GM23338 (cell line): Measurements from ENCODE around the gene UBN1. TPM values are rescaled to one million over a fixed set of nuclear protein-coding genes. Genes with fewer than 3 reads are reported as not detected.

Experiments
- ATAC-seq: fragments of 200-7000 bp; cut with Tn5 transposase; 3 replicates; pipeline ENCODE4 v1.9.1; 2020
- DNase-seq: peaks from one replicate; pipeline ENCODE4 v3.0.0-alpha.2; 2015; ENCODE audit warnings: low spot score
- H2AFZ ChIP-seq: fragments of 200-600 bp; sonication (generic); 2 replicates; pipeline ENCODE4 v1.8.0; 2016; ENCODE audit warnings: antibody characterized with exemption, mild to moderate bottlenecking, moderate library complexity
- H3F3A ChIP-seq: fragments of 200-600 bp; sonication (generic); replicated peaks from 2 replicates; pipeline ENCODE4 v1.8.0; 2017; ENCODE audit warnings: antibody characterized with exemption, mixed run types, low read depth
- H3K27ac ChIP-seq: fragments of 200-600 bp; sonication (generic); 2 replicates; pipeline ENCODE4 v1.6.1; 2016; ENCODE audit warnings: low read depth
- H3K27me3 ChIP-seq: fragments of 200-600 bp; sonication (generic); 2 replicates; pipeline ENCODE4 v1.8.0; 2016; ENCODE audit warnings: mild to moderate bottlenecking, mixed run types, moderate library complexity; ENCODE audit not compliant: insufficient read depth
- H3K36me3 ChIP-seq: fragments of 200-600 bp; sonication (generic); 2 replicates; pipeline ENCODE4 v1.8.0; 2016; ENCODE audit warnings: mild to moderate bottlenecking; ENCODE audit not compliant: insufficient read depth
- H3K4me1 ChIP-seq: fragments of 200-600 bp; sonication (generic); 2 replicates; pipeline ENCODE4 v1.8.0; 2016; ENCODE audit warnings: mild to moderate bottlenecking, moderate library complexity; ENCODE audit not compliant: insufficient read depth
- H3K4me2 ChIP-seq: fragments of 200-600 bp; sonication (generic); 2 replicates; pipeline ENCODE4 v1.7.1; 2017; ENCODE audit warnings: mixed run types
- H3K4me3 ChIP-seq: fragments of 200-600 bp; sonication (generic); 2 replicates; pipeline ENCODE4 v1.6.1; 2016; ENCODE audit warnings: mixed run types
- H3K79me2 ChIP-seq: fragments of 200-600 bp; sonication (generic); replicated peaks from 2 replicates; pipeline ENCODE4 v1.8.0; 2017; ENCODE audit warnings: mild to moderate bottlenecking; ENCODE audit not compliant: insufficient read depth
- H3K9me2 ChIP-seq: fragments of 200-600 bp; sonication (generic); 2 replicates; pipeline ENCODE4 v1.8.0; 2017; ENCODE audit not compliant: insufficient read depth
- H4K20me1 ChIP-seq: fragments of 200-600 bp; sonication (generic); replicated peaks from 2 replicates; pipeline ENCODE4 v1.8.0; 2017; ENCODE audit warnings: mild to moderate bottlenecking; ENCODE audit not compliant: insufficient read depth
- H3K27ac Mint-ChIP-seq: 2 replicates; pipeline ENCODE4 v1.8.0; 2020; ENCODE audit warnings: inconsistent platforms, mild to moderate bottlenecking, moderate library complexity, mixed read lengths
- H3K27me3 Mint-ChIP-seq: 3 replicates; pipeline ENCODE4 v1.8.0; 2022; ENCODE audit warnings: low read depth, mild to moderate bottlenecking, moderate library complexity, mixed read lengths, inconsistent platforms; ENCODE audit not compliant: insufficient read depth, poor library complexity
- H3K36me3 Mint-ChIP-seq: 3 replicates; pipeline ENCODE4 v1.8.0; 2021; ENCODE audit warnings: low read depth, mild to moderate bottlenecking, inconsistent platforms, moderate library complexity, mixed read lengths
- H3K4me1 Mint-ChIP-seq: 3 replicates; pipeline ENCODE4 v1.8.0; 2020; ENCODE audit warnings: mild to moderate bottlenecking, inconsistent platforms, mixed read lengths
- H3K4me3 Mint-ChIP-seq: 3 replicates; pipeline ENCODE4 v1.8.0; 2021; ENCODE audit warnings: moderate library complexity, mild to moderate bottlenecking, inconsistent platforms, mixed read lengths
- H3K9me3 Mint-ChIP-seq: 3 replicates; pipeline ENCODE4 v1.8.0; 2020; ENCODE audit warnings: moderate library complexity, mild to moderate bottlenecking, inconsistent platforms, mixed read lengths
- CREB1 ChIP-seq: fragments of 250-450 bp; sonication (Bioruptor Pico); IDR thresholded peaks from 2 replicates; pipeline ENCODE4 v1.5.0; 2020; ENCODE audit warnings: low read depth, mild to moderate bottlenecking, moderate library complexity
- EZH2 ChIP-seq: fragments of 200-600 bp; sonication (generic); IDR thresholded peaks from one replicate; pipeline ENCODE4 v1.8.0; 2017; ENCODE audit warnings: antibody characterized with exemption, mild to moderate bottlenecking, low read depth; ENCODE audit not compliant: unreplicated experiment
- EZH2phosphoT487 ChIP-seq: fragments of 200-600 bp; sonication (generic); IDR thresholded peaks from one replicate; pipeline ENCODE4 v1.8.1; 2018; ENCODE audit warnings: antibody characterized with exemption; ENCODE audit not compliant: unreplicated experiment
- POLR2AphosphoS5 ChIP-seq: IDR thresholded peaks from 2 replicates; pipeline ENCODE4 v1.6.1; 2016; ENCODE audit warnings: antibody characterized with exemption, low read depth
- long read RNA-seq: library from polyadenylated mRNA; unstranded; transcript quantifications from one replicate; pipeline ENCODE4 v2.0.0, GENCODE V29; 2020; ENCODE audit not compliant: unreplicated experiment
- polyA plus RNA-seq: library from polyadenylated mRNA; unstranded; fragments of >200 nt; fragmentation: Nextera tagmentation; extraction: Ambion mirVana; gene quantifications from 2 replicates; pipeline ENCODE4 v1.2.1, GENCODE V29; 2016
- total RNA-seq: library from RNA; depleted of rRNA; stranded (reverse); fragments of >200 nt; shearing (Covaris generic); gene quantifications from 2 replicates; pipeline ENCODE4 v1.2.3, GENCODE V29; 2014; rRNA removed
- TF ChIP-seq, protein P1 (sequence below): IDR thresholded peaks from 2 replicates; pipeline ENCODE4 v1.6.1; 2016; ENCODE audit warnings: antibody characterized with exemption
- TF ChIP-seq, protein P2 (sequence below): IDR thresholded peaks from one replicate; pipeline ENCODE4 v1.6.1; 2018; ENCODE audit warnings: antibody characterized with exemption; ENCODE audit not compliant: unreplicated experiment

Gene UBN1, protein sequence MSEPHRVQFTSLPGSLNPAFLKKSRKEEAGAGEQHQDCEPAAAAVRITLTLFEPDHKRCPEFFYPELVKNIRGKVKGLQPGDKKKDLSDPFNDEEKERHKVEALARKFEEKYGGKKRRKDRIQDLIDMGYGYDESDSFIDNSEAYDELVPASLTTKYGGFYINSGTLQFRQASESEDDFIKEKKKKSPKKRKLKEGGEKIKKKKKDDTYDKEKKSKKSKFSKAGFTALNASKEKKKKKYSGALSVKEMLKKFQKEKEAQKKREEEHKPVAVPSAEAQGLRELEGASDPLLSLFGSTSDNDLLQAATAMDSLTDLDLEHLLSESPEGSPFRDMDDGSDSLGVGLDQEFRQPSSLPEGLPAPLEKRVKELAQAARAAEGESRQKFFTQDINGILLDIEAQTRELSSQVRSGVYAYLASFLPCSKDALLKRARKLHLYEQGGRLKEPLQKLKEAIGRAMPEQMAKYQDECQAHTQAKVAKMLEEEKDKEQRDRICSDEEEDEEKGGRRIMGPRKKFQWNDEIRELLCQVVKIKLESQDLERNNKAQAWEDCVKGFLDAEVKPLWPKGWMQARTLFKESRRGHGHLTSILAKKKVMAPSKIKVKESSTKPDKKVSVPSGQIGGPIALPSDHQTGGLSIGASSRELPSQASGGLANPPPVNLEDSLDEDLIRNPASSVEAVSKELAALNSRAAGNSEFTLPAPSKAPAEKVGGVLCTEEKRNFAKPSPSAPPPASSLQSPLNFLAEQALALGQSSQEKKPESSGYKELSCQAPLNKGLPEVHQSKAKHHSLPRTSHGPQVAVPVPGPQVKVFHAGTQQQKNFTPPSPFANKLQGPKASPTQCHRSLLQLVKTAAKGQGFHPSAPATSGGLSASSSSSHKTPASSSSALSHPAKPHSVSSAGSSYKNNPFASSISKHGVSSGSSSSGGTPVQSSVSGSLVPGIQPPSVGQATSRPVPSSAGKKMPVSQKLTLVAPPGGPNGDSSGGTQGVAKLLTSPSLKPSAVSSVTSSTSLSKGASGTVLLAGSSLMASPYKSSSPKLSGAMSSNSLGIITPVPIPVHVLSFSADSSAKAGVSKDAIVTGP (N-terminal part only)
- 39.9 and 46.8 TPM in 2 replicates for total RNA-seq
- 18.3 and 18.7 TPM in 2 replicates for polyA plus RNA-seq
- long read RNA-seq, partial matches to known transcripts, result 30 of 42 reads
- long read RNA-seq, other reads (novel, unspliced or antisense), result 12 of 42 reads

DNA sequence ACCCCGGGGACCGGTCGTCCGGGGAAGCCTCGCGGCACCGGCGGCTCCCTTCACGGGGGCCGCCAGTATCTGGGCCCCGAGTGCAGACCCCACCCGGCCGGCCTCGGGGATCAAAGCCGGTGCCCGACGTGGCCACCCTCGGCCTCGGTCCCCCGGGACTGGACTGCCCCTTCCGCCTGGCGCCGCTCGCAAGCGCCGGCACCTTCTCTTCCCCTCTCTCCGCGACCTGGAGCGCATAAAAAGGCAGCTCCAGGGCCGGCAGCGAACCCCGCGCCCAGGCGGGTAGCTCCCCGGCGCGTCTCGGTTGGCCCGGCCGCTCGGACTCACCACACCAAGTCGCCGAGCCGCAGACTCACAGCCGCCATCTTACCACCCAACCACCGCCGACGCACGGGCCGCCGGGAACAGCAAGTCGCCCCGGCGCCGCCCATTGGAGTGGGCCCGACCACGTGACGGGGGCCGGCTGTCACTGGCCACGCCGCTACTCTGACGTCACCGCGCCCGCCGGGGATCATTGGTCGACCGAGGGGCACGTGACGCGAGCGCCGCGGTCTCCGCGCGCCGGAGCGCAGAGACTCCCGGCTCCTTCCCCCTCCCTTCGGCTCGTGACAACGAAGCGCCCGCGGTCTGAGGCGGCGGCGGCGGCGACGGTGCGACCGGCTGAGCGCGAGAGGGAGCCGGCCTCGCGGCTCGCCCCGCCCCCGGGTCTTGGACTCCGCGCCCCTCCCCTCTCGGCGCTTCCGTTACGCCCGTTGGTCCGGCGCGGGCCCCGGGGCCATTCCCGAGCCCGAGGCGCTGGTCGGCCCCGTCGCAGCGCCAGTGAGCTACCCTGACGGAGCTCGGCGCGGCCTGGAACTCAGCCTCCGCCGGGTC, at the start of gene UBN1, which contains the start of gene GLYR1:
UBN1 (plus strand) TSS at position 581 of the 873 bp plus-strand sequence. CDS start 5,437 bp downstream, outside the sequence.
GLYR1 (minus strand) TSS at position 388 of the 873 bp plus-strand sequence; CDS start at position 365, 23 bp downstream.
- H3K4me2 ChIP-seq, result peak within 1 kb of the TSS; percentile 89
- H3K27ac ChIP-seq, result peak within 1 kb of the TSS; percentile 78; the same call in 1 of the 2 replicates
- Mint-ChIP-seq H3K27ac (peak within 1 kb of the TSS; percentile 80; the same call in 1 of the 2 replicates), H3K27me3 (no peaks in the 10 kb centered on the region), H3K4me3 (peak within 1 kb of the TSS; percentile 88), H3K9me3 (no peaks in the 10 kb centered on the region), H3K36me3 (peaks cover 39% of the 10 kb centered on the region), H3K4me1 (peaks cover 27% of the 10 kb centered on the region; the same call in 2 of the 3 replicates)
- peaks cover 82% of the 10 kb centered on the region for H3K79me2 ChIP-seq
- peak within 1 kb of the TSS; percentile 92 for H3K4me3 ChIP-seq
- DNase-seq, result peak; percentile 99
- H3K36me3 ChIP-seq, result peaks cover 30% of the 10 kb centered on the region
- peak; percentile 97 for TF ChIP-seq CREB1 (CRISPR knock-in tag)
- TF ChIP-seq EZH2phosphoT487, result no peak
- TF ChIP-seq POLR2AphosphoS5, result peak; percentile 85
- TF ChIP-seq, protein P1, sequence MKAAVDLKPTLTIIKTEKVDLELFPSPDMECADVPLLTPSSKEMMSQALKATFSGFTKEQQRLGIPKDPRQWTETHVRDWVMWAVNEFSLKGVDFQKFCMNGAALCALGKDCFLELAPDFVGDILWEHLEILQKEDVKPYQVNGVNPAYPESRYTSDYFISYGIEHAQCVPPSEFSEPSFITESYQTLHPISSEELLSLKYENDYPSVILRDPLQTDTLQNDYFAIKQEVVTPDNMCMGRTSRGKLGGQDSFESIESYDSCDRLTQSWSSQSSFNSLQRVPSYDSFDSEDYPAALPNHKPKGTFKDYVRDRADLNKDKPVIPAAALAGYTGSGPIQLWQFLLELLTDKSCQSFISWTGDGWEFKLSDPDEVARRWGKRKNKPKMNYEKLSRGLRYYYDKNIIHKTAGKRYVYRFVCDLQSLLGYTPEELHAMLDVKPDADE, result 0 out of 2 replicates have a peak, but pooled peaks have one; percentile 53
- H3K27me3 ChIP-seq, result no peaks in the 10 kb centered on the region
- H3K9me2 ChIP-seq, result no peaks in the 10 kb centered on the region
- peak; percentile 90 for ATAC-seq
- H4K20me1 ChIP-seq, result peaks cover 53% of the 10 kb centered on the region
- H2AFZ ChIP-seq, result peak within 1 kb of the TSS; percentile 67; the same call in 1 of the 2 replicates
- peaks cover 14% of the 10 kb centered on the region for H3F3A ChIP-seq
- peaks cover 11% of the 10 kb centered on the region for H3K4me1 ChIP-seq

DNA sequence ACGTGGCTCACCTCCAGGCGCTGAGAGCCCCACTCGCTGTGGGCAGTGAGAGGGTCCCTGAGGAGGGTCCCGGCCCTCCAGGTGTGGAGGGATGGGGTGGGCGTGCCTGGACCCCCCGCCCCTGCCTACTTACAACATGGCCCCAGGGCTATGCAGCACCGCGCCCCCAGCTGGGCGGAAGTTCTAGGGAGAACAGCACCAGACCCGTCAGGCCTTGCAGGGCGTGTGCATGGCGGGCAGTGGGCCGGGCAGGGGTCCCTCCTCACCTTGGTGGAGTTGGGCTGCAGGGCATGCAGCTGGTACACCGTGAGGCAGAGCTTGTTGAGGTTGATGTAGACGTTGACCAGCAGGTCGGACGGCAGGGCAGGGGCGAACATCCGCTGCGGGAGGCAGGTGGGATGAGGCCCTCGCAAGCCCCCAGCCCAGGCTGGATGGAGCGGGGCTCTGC, 49.5 kb upstream of the UBN1 start:
- Histone ChIP-seq H3F3A (peaks cover 8% of the 10 kb centered on the region; the same call in 1 of the 2 replicates), H3K4me1 (peaks cover 12% of the 10 kb centered on the region; the same call in 1 of the 2 replicates), H4K20me1 (no peaks in the 10 kb centered on the region), H3K27ac (no peak overlapping the region), H2AFZ (no peak overlapping the region), H3K4me2 (no peak overlapping the region), H3K4me3 (no peak overlapping the region), H3K36me3 (peaks cover 3% of the 10 kb centered on the region; the same call in 1 of the 2 replicates), H3K79me2 (no peaks in the 10 kb centered on the region), H3K9me2 (no peaks in the 10 kb centered on the region), H3K27me3 (no peaks in the 10 kb centered on the region)
- no peak overlapping the region for H3K4me3 Mint-ChIP-seq
- H3K27me3 Mint-ChIP-seq, result peaks cover 6% of the 10 kb centered on the region
- no peak overlapping the region for H3K27ac Mint-ChIP-seq
- ATAC-seq (no peak), DNase-seq (no peak)
- H3K9me3 Mint-ChIP-seq, result no peaks in the 10 kb centered on the region
- H3K4me1 Mint-ChIP-seq, result peaks cover 7% of the 10 kb centered on the region
- H3K36me3 Mint-ChIP-seq, result peaks cover 7% of the 10 kb centered on the region; the same call in 2 of the 3 replicates
- TF ChIP-seq, protein P2, sequence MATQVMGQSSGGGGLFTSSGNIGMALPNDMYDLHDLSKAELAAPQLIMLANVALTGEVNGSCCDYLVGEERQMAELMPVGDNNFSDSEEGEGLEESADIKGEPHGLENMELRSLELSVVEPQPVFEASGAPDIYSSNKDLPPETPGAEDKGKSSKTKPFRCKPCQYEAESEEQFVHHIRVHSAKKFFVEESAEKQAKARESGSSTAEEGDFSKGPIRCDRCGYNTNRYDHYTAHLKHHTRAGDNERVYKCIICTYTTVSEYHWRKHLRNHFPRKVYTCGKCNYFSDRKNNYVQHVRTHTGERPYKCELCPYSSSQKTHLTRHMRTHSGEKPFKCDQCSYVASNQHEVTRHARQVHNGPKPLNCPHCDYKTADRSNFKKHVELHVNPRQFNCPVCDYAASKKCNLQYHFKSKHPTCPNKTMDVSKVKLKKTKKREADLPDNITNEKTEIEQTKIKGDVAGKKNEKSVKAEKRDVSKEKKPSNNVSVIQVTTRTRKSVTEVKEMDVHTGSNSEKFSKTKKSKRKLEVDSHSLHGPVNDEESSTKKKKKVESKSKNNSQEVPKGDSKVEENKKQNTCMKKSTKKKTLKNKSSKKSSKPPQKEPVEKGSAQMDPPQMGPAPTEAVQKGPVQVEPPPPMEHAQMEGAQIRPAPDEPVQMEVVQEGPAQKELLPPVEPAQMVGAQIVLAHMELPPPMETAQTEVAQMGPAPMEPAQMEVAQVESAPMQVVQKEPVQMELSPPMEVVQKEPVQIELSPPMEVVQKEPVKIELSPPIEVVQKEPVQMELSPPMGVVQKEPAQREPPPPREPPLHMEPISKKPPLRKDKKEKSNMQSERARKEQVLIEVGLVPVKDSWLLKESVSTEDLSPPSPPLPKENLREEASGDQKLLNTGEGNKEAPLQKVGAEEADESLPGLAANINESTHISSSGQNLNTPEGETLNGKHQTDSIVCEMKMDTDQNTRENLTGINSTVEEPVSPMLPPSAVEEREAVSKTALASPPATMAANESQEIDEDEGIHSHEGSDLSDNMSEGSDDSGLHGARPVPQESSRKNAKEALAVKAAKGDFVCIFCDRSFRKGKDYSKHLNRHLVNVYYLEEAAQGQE, result no peak
- TF ChIP-seq EZH2, result no peak
